Mucosa of rectum (tissue), 2 donors: ENCODE results near the gene ORM2.
"Not testable (repeated sequence)": the region's sequence is repeated elsewhere in the genome, so short reads cannot be mapped to it uniquely, and the experiment has no call there.

Experiments
- H3K27ac ChIP-seq, 2 donors: one replicate each; pipeline ENCODE4 v1.7.0; 2013; ENCODE audit warnings: inconsistent platforms in 2 of 2, low read depth in 2 of 2, low read length in 2 of 2
- H3K27me3 ChIP-seq, 2 donors: one replicate each; pipeline ENCODE4 v1.7.0; 2013; ENCODE audit warnings: low read length in 2 of 2; ENCODE audit not compliant: control insufficient read depth in 2 of 2, insufficient read depth in 2 of 2
- H3K36me3 ChIP-seq, 2 donors: one replicate each; pipeline ENCODE4 v1.7.0; 2013; ENCODE audit warnings: low read length in 2 of 2; ENCODE audit not compliant: control insufficient read depth in 2 of 2, insufficient read depth in 2 of 2
- H3K4me1 ChIP-seq, 2 donors: one replicate each; pipeline ENCODE4 v1.7.0; 2013; ENCODE audit warnings: low read length in 2 of 2, mild to moderate bottlenecking in 1 of 2; ENCODE audit not compliant: control insufficient read depth in 2 of 2, insufficient read depth in 2 of 2
- H3K4me3 ChIP-seq, 2 donors: one replicate each; pipeline ENCODE4 v1.7.0; 2013; ENCODE audit warnings: low read length in 2 of 2
- H3K9ac ChIP-seq, 2 donors: one replicate each; pipeline ENCODE4 v1.7.0; 2013; ENCODE audit warnings: low read length in 2 of 2, low read depth in 1 of 2, mild to moderate bottlenecking in 1 of 2
- H3K9me3 ChIP-seq, 2 donors: one replicate each; pipeline ENCODE4 v1.7.0; 2013; ENCODE audit warnings: low read length in 2 of 2; ENCODE audit not compliant: control insufficient read depth in 2 of 2
- donor health status: healthy.
- donor health status: Normal muscosa, but diverticular disease.

ORM2 gene

DNA sequence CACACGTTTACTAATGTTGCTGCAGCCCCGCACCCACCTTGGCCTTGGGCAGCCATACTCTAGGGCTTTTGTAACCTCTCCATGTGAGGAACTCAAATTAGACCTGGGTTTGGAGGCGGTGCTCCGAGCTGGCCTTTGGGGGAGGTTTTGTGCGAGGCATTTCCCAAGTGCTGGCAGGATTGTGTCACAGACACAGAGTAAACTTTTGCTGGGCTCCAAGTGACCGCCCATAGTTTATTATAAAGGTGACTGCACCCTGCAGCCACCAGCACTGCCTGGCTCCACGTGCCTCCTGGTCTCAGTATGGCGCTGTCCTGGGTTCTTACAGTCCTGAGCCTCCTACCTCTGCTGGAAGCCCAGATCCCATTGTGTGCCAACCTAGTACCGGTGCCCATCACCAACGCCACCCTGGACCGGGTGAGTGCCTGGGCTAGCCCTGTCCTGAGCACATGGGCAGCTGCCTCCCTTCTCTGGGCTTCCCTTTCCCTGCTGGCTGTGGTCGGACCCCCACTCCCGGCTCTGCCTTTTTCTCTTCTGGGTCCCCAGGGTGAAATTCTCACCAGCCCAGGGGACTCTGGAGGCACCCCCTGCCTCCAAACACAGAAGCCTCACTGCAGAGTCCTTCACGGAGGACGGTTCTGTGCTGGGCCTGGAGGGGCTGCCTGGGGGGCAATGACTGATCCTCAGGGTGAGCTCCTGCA is 6.7 kb upstream of the ORM2 start, which contains the start of gene ORM1:
Gene ORM1 (plus strand): TSS at position 268 of the 701 bp plus-strand sequence. CDS start 36 bp downstream, at position 304.
- not testable (repeated sequence) for H3K4me3 ChIP-seq, H3K27me3 ChIP-seq, H3K4me1 ChIP-seq, H3K27ac ChIP-seq, H3K9ac ChIP-seq, H3K9me3 ChIP-seq, H3K36me3 ChIP-seq

- H3K36me3 ChIP-seq, H3K9me3 ChIP-seq, H3K27ac ChIP-seq, H3K4me3 ChIP-seq, H3K27me3 ChIP-seq, H3K9ac ChIP-seq, H3K4me1 ChIP-seq: not testable (repeated sequence)
Measured at GRCh38 chr9:114323849-114324248, 5.8 kb upstream of the ORM2 start.

GRCh38 chr9:114324492-114324891 is 5.2 kb upstream of the ORM2 start:
- no peaks in the 10 kb centered on the region for H3K36me3 ChIP-seq
- no peaks in the 10 kb centered on the region for H3K9me3 ChIP-seq
- no peak overlapping the region for H3K27ac ChIP-seq
- peaks cover 0 to 4% of the 10 kb centered on the region in 2 donors for H3K4me1 ChIP-seq
- H3K4me3 ChIP-seq: no peak overlapping the region
- no peak overlapping the region for H3K9ac ChIP-seq
- peaks cover 0 to 2% of the 10 kb centered on the region in 2 donors for H3K27me3 ChIP-seq

GRCh38 chr9:114324965-114325364 is 4.7 kb upstream of the ORM2 start:
- H3K27ac ChIP-seq, H3K4me3 ChIP-seq, H3K4me1 ChIP-seq, H3K36me3 ChIP-seq, H3K27me3 ChIP-seq, H3K9ac ChIP-seq, H3K9me3 ChIP-seq: not testable (repeated sequence)

DNA sequence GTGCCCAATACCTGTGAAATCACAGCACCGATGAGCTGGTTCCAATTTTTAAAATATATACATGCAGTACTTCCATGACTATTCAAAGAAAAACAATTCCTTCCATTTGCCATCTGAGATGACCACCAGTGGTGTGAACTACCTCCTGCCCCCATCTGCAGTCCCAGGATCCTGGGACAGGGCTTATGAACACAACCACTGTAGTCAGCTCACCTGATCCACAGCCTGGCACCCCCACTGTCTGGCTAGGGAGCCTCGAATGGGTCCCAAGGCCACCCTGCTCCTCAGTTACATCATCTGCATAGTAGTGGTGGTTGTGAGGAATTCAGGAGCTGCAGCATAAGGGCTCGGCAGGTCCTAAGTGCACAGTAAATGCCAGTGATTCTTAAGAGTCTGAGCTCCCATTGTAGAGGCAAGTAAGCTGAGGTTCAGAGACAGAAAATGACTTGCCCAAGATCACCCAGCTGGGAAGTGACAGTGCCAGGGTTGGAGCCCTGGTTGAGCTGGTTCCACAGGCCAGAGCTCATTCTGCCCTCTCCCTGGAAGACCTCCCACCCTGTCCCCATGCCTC is 3.9 kb upstream of the ORM2 start:
- not testable (repeated sequence) for H3K27ac ChIP-seq, H3K9ac ChIP-seq, H3K4me1 ChIP-seq, H3K36me3 ChIP-seq, H3K9me3 ChIP-seq, H3K4me3 ChIP-seq, H3K27me3 ChIP-seq

- no peaks in the 10 kb centered on the region for H3K9me3 ChIP-seq
- H3K9ac ChIP-seq: no peak overlapping the region
- no peak overlapping the region for H3K27ac ChIP-seq
- H3K4me3 ChIP-seq: no peak overlapping the region
- H3K27me3 ChIP-seq: no peaks in the 10 kb centered on the region
- H3K4me1 ChIP-seq: peaks cover 0 to 4% of the 10 kb centered on the region in 2 donors
- H3K36me3 ChIP-seq: no peaks in the 10 kb centered on the region
Measured at GRCh38 chr9:114327749-114328148, 1.9 kb upstream of the ORM2 start.

DNA sequence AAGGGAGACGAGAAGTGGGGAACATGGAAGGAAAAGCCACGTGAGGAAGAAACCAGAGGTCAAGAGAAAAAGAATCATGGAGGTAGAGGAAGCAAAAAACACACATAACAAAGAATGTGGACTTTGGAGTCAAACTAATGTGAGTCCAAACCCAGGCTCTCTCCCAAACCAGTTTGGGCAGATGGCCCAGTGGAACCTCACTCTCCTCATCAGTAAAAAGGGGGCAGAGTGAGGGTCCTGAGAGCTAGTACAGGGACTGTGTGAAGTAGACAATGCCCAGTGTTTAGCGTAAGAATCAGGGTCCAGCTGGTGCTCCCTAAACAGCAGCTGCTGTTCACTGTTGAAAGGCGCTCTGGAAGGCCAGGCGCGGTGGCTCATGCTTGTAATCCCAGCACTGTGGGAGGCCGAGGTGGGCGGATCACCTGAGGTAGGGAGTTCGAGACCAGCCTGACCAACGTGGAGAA is 1.3 kb upstream of the ORM2 start:
- not testable (repeated sequence) for H3K36me3 ChIP-seq, H3K27ac ChIP-seq, H3K4me1 ChIP-seq, H3K9ac ChIP-seq, H3K9me3 ChIP-seq, H3K27me3 ChIP-seq, H3K4me3 ChIP-seq

DNA sequence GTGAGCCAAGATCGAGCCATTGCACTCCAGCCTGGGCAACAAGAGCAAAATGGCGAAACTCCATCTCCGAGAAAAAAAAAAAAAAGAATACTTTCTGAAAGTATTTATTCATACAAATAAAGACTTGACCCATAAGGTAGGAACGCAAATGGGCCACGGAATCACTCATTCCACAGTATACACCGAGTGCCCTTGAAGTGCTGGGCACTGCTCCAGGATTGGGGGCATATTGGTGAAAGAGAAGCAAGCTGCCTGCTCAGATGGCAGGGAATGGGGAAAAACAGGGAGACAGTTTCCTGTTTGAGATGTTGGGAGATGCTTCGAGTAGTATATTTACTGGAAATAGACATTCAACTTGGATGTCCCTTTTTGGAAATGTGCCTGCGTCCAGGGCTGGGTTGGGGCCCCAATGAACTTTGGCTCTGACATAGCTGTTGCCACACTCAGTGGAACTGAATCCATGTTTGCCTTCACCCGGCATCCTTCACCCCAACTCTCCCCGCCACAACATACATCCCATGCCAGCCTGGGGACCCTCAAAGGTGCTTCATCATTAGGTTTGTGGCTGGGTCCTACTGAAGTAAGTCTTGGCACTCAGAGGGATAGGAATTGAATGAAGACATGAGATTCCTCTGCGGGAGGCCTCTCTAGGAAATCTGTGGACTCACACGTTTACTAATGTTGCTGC is 588 bp upstream of the ORM2 start:
- not testable (repeated sequence) for H3K27ac ChIP-seq, H3K9ac ChIP-seq, H3K4me1 ChIP-seq, H3K27me3 ChIP-seq, H3K9me3 ChIP-seq, H3K36me3 ChIP-seq, H3K4me3 ChIP-seq

- Histone ChIP-seq H3K9me3 (no peaks in the 10 kb centered on the region), H3K27me3 (no peaks in the 10 kb centered on the region), H3K9ac (no peak overlapping the region), H3K4me1 (peaks cover 0 to 4% of the 10 kb centered on the region in 2 donors), H3K4me3 (no peak overlapping the region), H3K36me3 (peaks cover 0 to 7% of the 10 kb centered on the region in 2 donors), H3K27ac (no peak overlapping the region)
Measured at GRCh38 chr9:114330636-114331035, 967 bp downstream of the ORM2 start.
